Bronchial epithelial cell (primary cell): Measurements from ENCODE around the gene PAM. TPM values are rescaled to one million over a fixed set of nuclear protein-coding genes. Genes with fewer than 3 reads are reported as not detected.

Source experiments
- DNase-seq: peaks from one replicate; pipeline ENCODE4 v3.0.0-alpha.2; 2010; ENCODE audit warnings: low read depth
- FAIRE-seq: peaks from 2 replicates; lab custom pipeline; 2011; peaks lifted over from hg19 to GRCh38; lab: Jason Lieb, UNC
- H3K27me3 ChIP-seq: 2 replicates; pipeline ENCODE4 v1.5.1; 2011; ENCODE audit warnings: low read length; ENCODE audit not compliant: control insufficient read depth, insufficient read depth
- H3K36me3 ChIP-seq: 2 replicates; pipeline ENCODE4 v1.5.1; 2011; ENCODE audit warnings: low read length; ENCODE audit not compliant: control insufficient read depth, insufficient read depth
- H3K4me3 ChIP-seq: 2 replicates; pipeline ENCODE4 v1.5.1; 2011; ENCODE audit warnings: mild to moderate bottlenecking, low read depth, low read length, control low read depth
- total RNA-seq: library from RNA; depleted of rRNA; stranded (reverse); fragments of >200 nt; gene quantifications from 2 replicates; pipeline ENCODE4 v1.2.1, GENCODE V29; 2014
- TF ChIP-seq, protein P1 (sequence below): IDR thresholded peaks from 2 replicates; pipeline ENCODE4 v1.5.1; 2011; ENCODE audit warnings: mild to moderate bottlenecking, moderate library complexity, low read length, control low read depth, inconsistent platforms; ENCODE audit not compliant: insufficient read depth, severe bottlenecking

The PAM gene
- total RNA-seq, 1 donor from 2014 or later: 68.4 TPM

DNA sequence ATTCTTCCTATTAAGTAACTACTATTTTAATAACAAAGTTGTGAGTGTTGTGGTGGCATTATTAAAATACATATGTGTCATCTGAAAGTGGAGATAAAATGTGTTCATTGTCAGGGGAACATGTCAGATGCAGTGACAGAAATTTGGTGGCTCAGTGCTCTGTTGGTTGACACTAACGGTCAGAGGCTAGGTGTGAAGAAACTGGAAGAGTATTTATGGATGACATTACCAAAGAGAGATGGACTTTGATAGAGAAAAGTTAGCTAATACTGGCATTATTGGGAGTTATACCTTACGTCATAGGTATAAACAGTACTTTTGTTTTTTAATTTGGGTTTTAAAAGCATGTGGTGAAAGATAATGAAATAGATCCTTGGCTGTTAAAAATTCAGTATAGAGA lies 33.7 kb downstream of the PAM start:
- FAIRE-seq (no peak), DNase-seq (no peak)
- Histone ChIP-seq H3K4me3 (no peak overlapping the region), H3K36me3 (no peaks in the 10 kb centered on the region), H3K27me3 (no peaks in the 10 kb centered on the region)
- TF ChIP-seq, protein P1, sequence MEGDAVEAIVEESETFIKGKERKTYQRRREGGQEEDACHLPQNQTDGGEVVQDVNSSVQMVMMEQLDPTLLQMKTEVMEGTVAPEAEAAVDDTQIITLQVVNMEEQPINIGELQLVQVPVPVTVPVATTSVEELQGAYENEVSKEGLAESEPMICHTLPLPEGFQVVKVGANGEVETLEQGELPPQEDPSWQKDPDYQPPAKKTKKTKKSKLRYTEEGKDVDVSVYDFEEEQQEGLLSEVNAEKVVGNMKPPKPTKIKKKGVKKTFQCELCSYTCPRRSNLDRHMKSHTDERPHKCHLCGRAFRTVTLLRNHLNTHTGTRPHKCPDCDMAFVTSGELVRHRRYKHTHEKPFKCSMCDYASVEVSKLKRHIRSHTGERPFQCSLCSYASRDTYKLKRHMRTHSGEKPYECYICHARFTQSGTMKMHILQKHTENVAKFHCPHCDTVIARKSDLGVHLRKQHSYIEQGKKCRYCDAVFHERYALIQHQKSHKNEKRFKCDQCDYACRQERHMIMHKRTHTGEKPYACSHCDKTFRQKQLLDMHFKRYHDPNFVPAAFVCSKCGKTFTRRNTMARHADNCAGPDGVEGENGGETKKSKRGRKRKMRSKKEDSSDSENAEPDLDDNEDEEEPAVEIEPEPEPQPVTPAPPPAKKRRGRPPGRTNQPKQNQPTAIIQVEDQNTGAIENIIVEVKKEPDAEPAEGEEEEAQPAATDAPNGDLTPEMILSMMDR: no peak

DNA sequence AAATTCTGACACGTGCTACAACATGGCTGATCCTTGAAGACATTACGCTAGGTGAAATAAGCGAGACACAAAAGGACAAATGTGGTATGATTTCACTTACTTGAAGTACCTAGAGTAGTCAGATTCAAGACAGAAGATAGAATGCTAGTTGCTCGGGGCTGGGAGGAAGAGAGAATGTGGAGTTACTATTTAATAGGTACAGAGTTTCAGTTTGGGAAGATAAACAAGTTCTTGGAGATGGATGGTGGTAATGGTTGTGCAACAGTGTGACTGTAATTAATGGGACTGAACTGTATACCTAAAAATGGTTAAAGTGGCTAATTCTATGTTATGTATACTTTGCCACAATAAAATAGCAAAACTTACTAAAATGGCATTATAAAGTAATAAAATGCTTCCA lies 34.4 kb downstream of the PAM start:
- Histone ChIP-seq H3K27me3 (no peaks in the 10 kb centered on the region), H3K4me3 (no peak overlapping the region), H3K36me3 (no peaks in the 10 kb centered on the region)
- DNase-seq (no peak), FAIRE-seq (no peak)
- TF ChIP-seq, protein P1: no peak

GRCh38 chr5:102790748-102791147 lies 35.6 kb downstream of the PAM start:
- no peak for DNase-seq
- H3K4me3 ChIP-seq: no peak overlapping the region
- FAIRE-seq: no peak
- H3K36me3 ChIP-seq: no peaks in the 10 kb centered on the region
- no peaks in the 10 kb centered on the region for H3K27me3 ChIP-seq
- TF ChIP-seq, protein P1: no peak

GRCh38 chr5:102792705-102793104 lies 37.6 kb downstream of the PAM start:
- no peak for FAIRE-seq
- TF ChIP-seq, protein P1: peak; percentile 28
- Histone ChIP-seq H3K36me3 (no peaks in the 10 kb centered on the region), H3K4me3 (no peak overlapping the region), H3K27me3 (no peaks in the 10 kb centered on the region)
- DNase-seq: peak; percentile 29

- H3K36me3 ChIP-seq: no peaks in the 10 kb centered on the region
- no peak overlapping the region for H3K4me3 ChIP-seq
- TF ChIP-seq, protein P1: no peak
- DNase-seq: no peak
- FAIRE-seq: no peak
- H3K27me3 ChIP-seq: no peaks in the 10 kb centered on the region
These were observed 38.9 kb downstream of the PAM start for GRCh38 chr5:102794047-102794446.

GRCh38 chr5:102794677-102795331 lies 39.7 kb downstream of the PAM start:
- H3K4me3 ChIP-seq: no peak overlapping the region
- H3K27me3 ChIP-seq: no peaks in the 10 kb centered on the region
- H3K36me3 ChIP-seq: no peaks in the 10 kb centered on the region
- TF ChIP-seq, protein P1: no peak
- peak; percentile 63 for DNase-seq
- no peak for FAIRE-seq
